Adrenal gland (tissue), 12 donors: ENCODE measurements around the gene JUND. TPM values are rescaled to one million over a fixed set of nuclear protein-coding genes. Genes with fewer than 3 reads are reported as not detected.

Experiments used
- DNase-seq, 7 donors: peaks; one replicate each; pipeline ENCODE4 v3.0.0-alpha.2; 2019 to 2020
- H3K27ac ChIP-seq, 5 donors: fragments of 200-600 bp; sonication (generic) in 4 of 5; 1 replicate in 3 of 5; 2 replicates in 2 of 5; pipeline versions ENCODE4 v1.5.1 to v1.8.0; 2016 to 2020; ENCODE audit warnings: mild to moderate bottlenecking in 1 of 5
- H3K27me3 ChIP-seq: fragments of 200-600 bp; 2 replicates; pipeline ENCODE4 v1.8.0; 2021
- H3K36me3 ChIP-seq, 2 donors: fragments of 200-600 bp; replicated peaks in 1 of 2; 1 replicate in 1 of 2; 2 replicates in 1 of 2; pipeline versions ENCODE4 v1.5.1 to v1.8.0; 2018 to 2022
- H3K4me1 ChIP-seq, 2 donors: fragments of 200-600 bp; replicated peaks in 1 of 2; 1 replicate in 1 of 2; 2 replicates in 1 of 2; pipeline versions ENCODE4 v1.5.1 to v1.8.0; 2018 to 2021
- H3K4me3 ChIP-seq, 4 donors: fragments of 200-600 bp; sonication (generic) in 3 of 4; one replicate each; pipeline ENCODE4 v1.5.1; 2016 to 2018
- H3K9me3 ChIP-seq, 3 donors: fragments of 200-600 bp; sonication (generic) in 1 of 3; replicated peaks in 1 of 3; 1 replicate in 2 of 3; 2 replicates in 1 of 3; pipeline versions ENCODE4 v1.5.1 to v1.8.0; 2016 to 2021
- CTCF ChIP-seq, 6 experiments: fragments of 450-650 bp in 4 of 6; fragments of 200-600 bp in 2 of 6; sonication (generic) in 1 of 6; IDR thresholded peaks; 1 replicate in 5 of 6; 2 replicates in 1 of 6; pipeline versions ENCODE4 v1.5.1 to v1.8.0; 2016 to 2021; ENCODE audit warnings: antibody characterized with exemption in 6 of 6, mild to moderate bottlenecking in 2 of 6, moderate library complexity in 1 of 6
- POLR2A ChIP-seq, 2 donors: fragments of 450-650 bp; IDR thresholded peaks; one replicate each; pipeline ENCODE4 v1.6.1; 2017; ENCODE audit warnings: antibody characterized with exemption in 2 of 2, mild to moderate bottlenecking in 2 of 2, moderate library complexity in 1 of 2
- WGBS, 4 donors: extraction: QIAGEN DNeasy Blood & Tissue Kit in 2 of 4; methylation state at CpG; one replicate each; pipeline versions ENCODE4 v1.1.5 to v1.1.7; 2013 to 2017; 5-methylcytosine and 5-hydroxymethylcytosine counted together
- intact Hi-C, 2 donors: fragments of 100-400 bp; cut with DNase I; formaldehyde crosslinking; loops; one replicate each; pipeline versions ENCODE4 v1.14.1 to v1.15.0; 2022 to 2023
- polyA plus RNA-seq, 3 donors: library from polyadenylated mRNA; stranded (reverse); fragments of 200-250 nt in 2 of 3; fragments of 350-450 nt in 1 of 3; fragmentation: Illumina TruSeq in 1 of 3; extraction: RNeasy Lipid Tissue Mini Kit (QIAGEN cat#74804) in 1 of 3; gene quantifications; one replicate each; pipeline ENCODE4 v1.2.3, GENCODE V29; 2013 to 2014
- total RNA-seq, 9 donors: library from RNA; depleted of rRNA in 4 of 9; stranded (reverse); fragments of >200 nt in 4 of 9; fragments of 120-200 nt in 1 of 9; fragmentation: NEBNext Ultra II Directional in 1 of 9; extraction: Animal tissue kit (Norgen Biotek cat#: 25700) in 1 of 9; gene quantifications; one replicate each; pipeline versions ENCODE4 v1.1.0 to v1.2.4, GENCODE V29; 2013 to 2023
- donor health status: healthy with polysubstance abuse.
- donor health status: Bipolar disorder and iron deficiency.
- donor health status: DM: yes; HTN: yes; CAD: no.
- donor health status: DM: no; HTN: no; CAD: no.
- donor health status: DM: no; HTN: no; CAD: no.
- donor health status: DM: yes; HTN: yes; CAD: no.

JUND gene
- total and polyA plus RNA-seq, 12 donors, result 35.9 to 533 (median 242) TPM

DNA sequence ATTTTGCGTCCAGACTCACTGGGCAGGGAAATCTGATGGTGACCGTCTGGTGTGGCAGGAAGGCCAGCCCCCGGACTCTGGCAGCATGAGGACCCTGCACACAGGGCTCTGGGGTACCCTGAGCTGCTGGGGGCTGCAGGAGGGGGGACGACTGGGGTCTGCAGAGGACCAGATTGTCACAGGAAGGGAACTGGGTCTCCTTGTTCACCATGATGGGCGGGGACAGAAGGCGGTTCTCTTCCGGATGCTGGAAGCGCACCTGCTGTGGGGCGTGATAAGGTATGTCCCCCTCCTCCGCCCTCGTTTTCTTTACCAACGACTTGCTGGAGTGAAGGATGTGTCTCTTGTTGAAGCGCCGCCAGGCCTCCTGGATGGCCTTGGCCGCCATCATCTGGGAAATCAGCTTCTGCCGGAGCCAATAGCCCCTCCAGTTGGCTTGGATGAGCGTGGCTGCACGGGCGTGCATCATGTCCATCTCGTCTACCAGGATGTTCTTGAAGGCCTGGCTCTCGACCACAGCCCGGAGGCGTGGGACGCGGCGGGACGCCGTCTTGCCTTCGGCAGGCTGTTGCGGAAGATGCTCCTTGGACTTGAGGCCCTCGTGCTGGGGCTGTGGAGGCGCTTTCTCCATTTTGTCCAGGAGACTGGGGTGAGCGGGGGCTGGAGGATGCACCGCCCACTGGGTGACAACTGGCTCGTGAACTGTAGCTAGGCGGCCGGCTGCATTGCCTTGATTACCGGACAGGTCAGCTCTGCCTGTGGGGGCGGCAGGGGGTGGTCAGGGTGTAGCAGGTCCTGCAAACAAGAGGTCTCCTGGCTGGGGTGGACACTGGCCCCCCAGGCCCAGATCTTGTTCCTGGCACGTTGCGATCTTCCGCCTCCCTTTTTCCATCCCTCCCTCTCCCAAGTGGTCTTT lies 14.4 kb downstream of the JUND start:
- WGBS, 4 donors, result 87 to 94% (median 93%) methylated on average over 28 to 42 of the region's 42 CpGs
- Histone ChIP-seq H3K36me3 (peaks cover 0 to 35% of the 10 kb centered on the region in 2 donors), H3K27ac (no peak overlapping the region), H3K4me3 (no peak overlapping the region), H3K9me3 (no peaks in the 10 kb centered on the region), H3K27me3 (no peaks in the 10 kb centered on the region), H3K4me1 (peaks cover 10 to 18% of the 10 kb centered on the region in 2 donors)
- TF ChIP-seq CTCF (IDR thresholded peaks at IDR 0.05) (no peak), POLR2A (IDR thresholded peaks at IDR 0.05) (no peak)
- DNase-seq, result no peak
- intact Hi-C loops, result no loop called here

- TF ChIP-seq CTCF (IDR thresholded peaks at IDR 0.05), result no peak
- no peak for TF ChIP-seq POLR2A (IDR thresholded peaks at IDR 0.05)
- Histone ChIP-seq H3K27me3 (no peaks in the 10 kb centered on the region), H3K9me3 (no peaks in the 10 kb centered on the region), H3K27ac (peak overlapping the region in 1 of 5 donors; percentile 80), H3K4me3 (no peak overlapping the region), H3K4me1 (peaks cover 10 to 18% of the 10 kb centered on the region in 2 donors), H3K36me3 (peaks cover 0 to 35% of the 10 kb centered on the region in 2 donors)
- WGBS, 4 donors, result 82 to 96% (median 88%) methylated on average over 5 to 7 of the region's 7 CpGs
- no peak for DNase-seq
- intact Hi-C loops, result no loop called here
Measured at GRCh38 chr19:18265582-18265981, 15.8 kb downstream of the JUND start.

DNA sequence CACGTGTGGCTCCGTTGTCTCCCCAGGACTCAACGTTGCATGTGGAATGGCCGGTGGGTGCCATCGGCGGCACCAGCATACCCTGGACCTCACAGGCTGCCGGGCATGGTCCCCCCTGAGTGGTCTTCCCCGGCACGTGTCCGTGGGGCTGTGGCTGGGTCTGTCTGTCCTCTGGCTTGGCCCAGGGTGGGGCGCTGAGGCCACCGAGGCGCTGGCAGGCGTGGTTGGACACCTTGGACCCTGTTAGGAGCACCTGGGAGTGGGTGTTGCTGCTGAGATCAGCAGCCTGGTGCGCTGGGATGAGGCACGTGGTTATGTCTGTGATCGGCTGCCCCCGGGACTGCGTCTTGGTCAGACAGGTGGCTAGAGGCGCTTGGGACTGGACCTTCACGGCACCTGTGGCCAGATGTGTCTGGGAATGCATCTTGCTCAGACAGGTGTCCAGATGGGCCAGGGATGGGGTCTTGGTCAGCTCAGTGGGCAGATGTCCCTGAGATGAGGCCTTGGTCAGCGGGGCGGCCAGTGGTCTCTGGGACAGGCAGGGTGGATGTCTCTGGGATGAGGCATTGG lies 16.4 kb downstream of the JUND start:
- DNase-seq, result peak in 1 of 7 donors; percentile 58
- 83 to 98% (median 93%) methylated on average over 8 to 23 of the region's 23 CpGs for WGBS, 4 donors

More for the DNA sequence above, 16.4 kb downstream of the JUND start:
- Histone ChIP-seq H3K36me3 (peaks cover 0 to 35% of the 10 kb centered on the region in 2 donors), H3K27ac (peak overlapping the region in 4 of 5 donors; percentile 46 to 80 (median 74)), H3K4me3 (no peak overlapping the region), H3K9me3 (no peaks in the 10 kb centered on the region), H3K4me1 (peaks cover 10 to 18% of the 10 kb centered on the region in 2 donors), H3K27me3 (no peaks in the 10 kb centered on the region)
- TF ChIP-seq POLR2A (IDR thresholded peaks at IDR 0.05) (no peak), CTCF (IDR thresholded peaks at IDR 0.05) (no peak)
- intact Hi-C loops, result no loop called here
